ENCODE results near the gene METRNL. TPM values are rescaled to one million over a fixed set of nuclear protein-coding genes. Genes with fewer than 3 reads are reported as not detected.

METRNL gene
- polyA plus RNA-seq, 1 donor from 2014 or later = 15.1 TPM

DNA sequence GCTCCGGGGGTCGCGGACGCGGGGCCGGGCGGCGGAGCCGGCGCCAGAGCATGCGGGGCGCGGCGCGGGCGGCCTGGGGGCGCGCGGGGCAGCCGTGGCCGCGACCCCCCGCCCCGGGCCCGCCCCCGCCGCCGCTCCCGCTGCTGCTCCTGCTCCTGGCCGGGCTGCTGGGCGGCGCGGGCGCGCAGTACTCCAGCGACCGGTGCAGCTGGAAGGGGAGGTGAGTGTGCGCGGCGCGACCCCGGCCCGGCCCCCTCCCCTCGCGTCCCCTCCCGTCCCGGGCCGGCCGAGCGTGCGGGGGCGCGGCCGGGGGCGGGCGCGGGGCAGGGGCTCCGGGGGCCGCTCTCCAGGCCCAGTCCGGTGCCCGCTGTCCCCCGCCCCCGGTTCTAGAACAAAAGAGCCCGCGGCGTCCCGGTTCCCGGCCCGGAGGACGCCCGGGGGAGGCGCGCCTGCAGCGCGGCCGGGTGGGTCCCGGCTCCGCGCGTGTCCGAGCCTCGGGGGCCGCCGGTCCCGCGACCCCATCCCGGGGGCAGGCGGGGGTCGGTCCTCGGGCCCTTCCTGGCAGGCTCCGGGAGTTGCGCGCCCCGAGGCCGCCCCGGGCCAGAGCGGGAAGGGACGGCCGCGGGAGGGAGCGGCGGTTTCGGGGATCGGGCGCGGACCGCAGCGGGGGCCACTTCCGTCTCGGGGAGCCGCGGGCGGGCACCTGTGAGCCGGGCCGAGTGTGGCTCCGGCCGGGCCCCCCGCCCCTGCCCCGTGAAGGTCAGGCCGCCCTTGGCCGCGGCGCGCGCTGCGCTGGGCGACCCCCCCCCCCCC is 563 bp downstream of the METRNL start:
- no peaks in the 10 kb centered on the region for H3K9me2 ChIP-seq (ENCODE audit: insufficient read depth, low read length)
- TF ChIP-seq EP300 (conservative IDR thresholded peaks at IDR 0.05; ENCODE audit: poor library complexity, severe bottlenecking) (no peak), MXI1 (conservative IDR thresholded peaks at IDR 0.05; ENCODE audit: poor library complexity, severe bottlenecking) (peak; percentile 30), REST (IDR thresholded peaks at IDR 0.05; ENCODE audit: borderline replicate concordance) (no peak)
- no peak overlapping the region for H3K4me2 ChIP-seq (ENCODE audit: low read length)
- peaks cover 26% of the 10 kb centered on the region for H3K27me3 ChIP-seq (ENCODE audit: insufficient read depth, low read depth, low read length)
- no peaks in the 10 kb centered on the region for H4K20me1 ChIP-seq (ENCODE audit: insufficient read depth)
- no peaks in the 10 kb centered on the region for H3K9me3 ChIP-seq (ENCODE audit: low read length)
- H2AFZ ChIP-seq (ENCODE audit: low read depth, low read length) = no peak overlapping the region
- no peaks in the 10 kb centered on the region for H3K36me3 ChIP-seq (ENCODE audit: insufficient read depth, low read length)
- peaks cover 6% of the 10 kb centered on the region for H3K79me2 ChIP-seq (replicated peaks; ENCODE audit: insufficient read depth, low read length)
- H3F3A ChIP-seq (ENCODE audit: insufficient read depth, low read length, poor library complexity, severe bottlenecking) = no peaks in the 10 kb centered on the region
- H3K4me3 ChIP-seq (ENCODE audit: low read length) = peak overlapping the region; percentile 59
- H3K27ac ChIP-seq (ENCODE audit: low read length) = no peak overlapping the region
- peak overlapping the region; percentile 55 for H3K9ac ChIP-seq (ENCODE audit: low read length)

DNA sequence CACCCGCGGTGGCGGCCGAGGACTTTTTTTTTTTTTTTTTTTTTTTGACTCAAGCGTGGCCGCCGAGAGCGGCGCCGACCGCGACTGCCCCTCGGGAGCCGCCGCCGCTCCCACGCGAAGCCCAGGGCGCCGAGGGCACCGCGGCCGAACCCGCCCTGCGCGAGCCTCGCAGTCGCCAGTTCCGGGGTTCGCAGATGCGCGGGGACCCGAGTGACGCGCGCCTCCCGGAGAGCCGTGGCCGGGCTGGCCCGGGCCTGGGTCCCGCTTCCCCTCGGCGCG is 1.1 kb downstream of the METRNL start:
- Histone ChIP-seq H3K27me3 (ENCODE audit: insufficient read depth, low read depth, low read length) (peaks cover 26% of the 10 kb centered on the region), H3K36me3 (ENCODE audit: insufficient read depth, low read length) (no peaks in the 10 kb centered on the region), H3K4me3 (ENCODE audit: low read length) (peak overlapping the region; percentile 59), H3K27ac (ENCODE audit: low read length) (no peak overlapping the region), H3K4me2 (ENCODE audit: low read length) (no peak overlapping the region), H3K9me3 (ENCODE audit: low read length) (no peaks in the 10 kb centered on the region), H3K9me2 (ENCODE audit: insufficient read depth, low read length) (no peaks in the 10 kb centered on the region), H2AFZ (ENCODE audit: low read depth, low read length) (no peak overlapping the region), H3F3A (ENCODE audit: insufficient read depth, low read length, poor library complexity, severe bottlenecking) (no peaks in the 10 kb centered on the region), H4K20me1 (ENCODE audit: insufficient read depth) (no peaks in the 10 kb centered on the region), H3K9ac (ENCODE audit: low read length) (peak overlapping the region; percentile 39), H3K79me2 (replicated peaks; ENCODE audit: insufficient read depth, low read length) (peaks cover 6% of the 10 kb centered on the region)
- TF ChIP-seq MXI1 (conservative IDR thresholded peaks at IDR 0.05; ENCODE audit: poor library complexity, severe bottlenecking) (no peak), REST (IDR thresholded peaks at IDR 0.05; ENCODE audit: borderline replicate concordance) (no peak), EZH2 (IDR thresholded peaks at IDR 0.05; ENCODE audit: borderline replicate concordance, insufficient read depth, low read length, poor library complexity, severe bottlenecking) (no peak), SMC3 (conservative IDR thresholded peaks at IDR 0.05; ENCODE audit: poor library complexity) (no peak), POLR2AphosphoS5 (IDR thresholded peaks at IDR 0.05) (no peak)
